Bronchial epithelial cell (primary cell): Measurements from ENCODE around the gene SCAMP3. TPM values are rescaled to one million over a fixed set of nuclear protein-coding genes. Genes with fewer than 3 reads are reported as not detected.

ENCODE experiments used
- DNase-seq: peaks from one replicate; pipeline ENCODE4 v3.0.0-alpha.2; 2010; ENCODE audit warnings: low read depth
- FAIRE-seq: peaks from 2 replicates; lab custom pipeline; 2011; peaks lifted over from hg19 to GRCh38; lab: Jason Lieb, UNC
- H3K27me3 ChIP-seq: 2 replicates; pipeline ENCODE4 v1.5.1; 2011; ENCODE audit warnings: low read length; ENCODE audit not compliant: control insufficient read depth, insufficient read depth
- H3K36me3 ChIP-seq: 2 replicates; pipeline ENCODE4 v1.5.1; 2011; ENCODE audit warnings: low read length; ENCODE audit not compliant: control insufficient read depth, insufficient read depth
- H3K4me3 ChIP-seq: 2 replicates; pipeline ENCODE4 v1.5.1; 2011; ENCODE audit warnings: mild to moderate bottlenecking, low read depth, low read length, control low read depth
- CTCF ChIP-seq: IDR thresholded peaks from 2 replicates; pipeline ENCODE4 v1.5.1; 2011; ENCODE audit warnings: mild to moderate bottlenecking, moderate library complexity, low read length, control low read depth, inconsistent platforms; ENCODE audit not compliant: insufficient read depth, severe bottlenecking
- total RNA-seq: library from RNA; depleted of rRNA; stranded (reverse); fragments of >200 nt; gene quantifications from 2 replicates; pipeline ENCODE4 v1.2.1, GENCODE V29; 2014

Gene SCAMP3
- total RNA-seq, 1 donor from 2014 or later = 23.4 TPM

GRCh38 chr1:155286544-155286943 lies 24.4 kb upstream of the SCAMP3 start:
- no peak for TF ChIP-seq CTCF
- H3K27me3 ChIP-seq = no peaks in the 10 kb centered on the region
- H3K4me3 ChIP-seq = no peak overlapping the region
- FAIRE-seq (no peak), DNase-seq (no peak)
- no peaks in the 10 kb centered on the region for H3K36me3 ChIP-seq

GRCh38 chr1:155285631-155286044 lies 23.5 kb upstream of the SCAMP3 start:
- FAIRE-seq (no peak), DNase-seq (no peak)
- no peaks in the 10 kb centered on the region for H3K36me3 ChIP-seq
- H3K4me3 ChIP-seq = no peak overlapping the region
- no peak for TF ChIP-seq CTCF
- H3K27me3 ChIP-seq = no peaks in the 10 kb centered on the region

- no peak overlapping the region for H3K4me3 ChIP-seq
- no peak for DNase-seq
- H3K36me3 ChIP-seq = no peaks in the 10 kb centered on the region
- TF ChIP-seq CTCF = no peak
- H3K27me3 ChIP-seq = no peaks in the 10 kb centered on the region
- no peak for FAIRE-seq
These were observed 22.9 kb upstream of the SCAMP3 start for GRCh38 chr1:155285063-155285462.

DNA sequence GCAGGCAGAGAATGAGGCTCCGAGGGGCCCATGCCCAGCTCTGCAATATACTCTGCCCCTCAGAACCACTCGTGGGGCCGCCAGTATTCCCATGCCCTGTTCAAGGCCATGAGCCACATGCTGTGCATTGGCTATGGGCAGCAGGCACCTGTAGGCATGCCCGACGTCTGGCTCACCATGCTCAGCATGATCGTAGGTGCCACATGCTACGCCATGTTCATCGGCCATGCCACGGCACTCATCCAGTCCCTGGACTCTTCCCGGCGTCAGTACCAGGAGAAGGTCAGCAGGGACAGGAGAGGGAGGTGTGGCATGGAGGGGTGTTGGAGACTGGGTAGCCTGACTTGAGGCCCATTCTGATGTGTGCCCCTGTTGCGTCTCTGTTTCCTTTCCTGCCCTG lies 22.3 kb upstream of the SCAMP3 start:
- H3K36me3 ChIP-seq = no peaks in the 10 kb centered on the region
- TF ChIP-seq CTCF = no peak
- no peaks in the 10 kb centered on the region for H3K27me3 ChIP-seq
- no peak overlapping the region for H3K4me3 ChIP-seq
- DNase-seq (no peak), FAIRE-seq (peak; percentile 43)

DNA sequence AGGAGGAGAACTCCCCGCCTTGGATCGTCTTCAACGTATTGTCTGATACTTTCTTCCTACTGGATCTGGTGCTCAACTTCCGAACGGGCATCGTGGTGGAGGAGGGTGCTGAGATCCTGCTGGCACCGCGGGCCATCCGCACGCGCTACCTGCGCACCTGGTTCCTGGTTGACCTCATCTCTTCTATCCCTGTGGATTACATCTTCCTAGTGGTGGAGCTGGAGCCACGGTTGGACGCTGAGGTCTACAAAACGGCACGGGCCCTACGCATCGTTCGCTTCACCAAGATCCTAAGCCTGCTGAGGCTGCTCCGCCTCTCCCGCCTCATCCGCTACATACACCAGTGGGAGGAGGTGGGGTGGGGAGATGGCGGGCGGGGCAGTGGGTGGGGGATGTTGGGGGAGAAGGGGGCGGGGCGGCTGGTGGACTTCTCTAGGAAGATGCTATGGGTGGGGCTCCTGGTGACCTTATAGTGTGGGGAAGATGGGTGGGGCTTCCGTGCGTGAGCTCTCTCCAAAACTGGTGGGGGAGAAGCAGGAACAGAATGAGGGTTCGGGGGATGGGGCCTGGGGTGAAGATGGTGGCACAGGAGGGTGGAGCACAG lies 20.4 kb upstream of the SCAMP3 start:
- H3K36me3 ChIP-seq = no peaks in the 10 kb centered on the region
- no peak overlapping the region for H3K4me3 ChIP-seq
- FAIRE-seq (no peak), DNase-seq (no peak)
- TF ChIP-seq CTCF = no peak
- H3K27me3 ChIP-seq = no peaks in the 10 kb centered on the region

DNA sequence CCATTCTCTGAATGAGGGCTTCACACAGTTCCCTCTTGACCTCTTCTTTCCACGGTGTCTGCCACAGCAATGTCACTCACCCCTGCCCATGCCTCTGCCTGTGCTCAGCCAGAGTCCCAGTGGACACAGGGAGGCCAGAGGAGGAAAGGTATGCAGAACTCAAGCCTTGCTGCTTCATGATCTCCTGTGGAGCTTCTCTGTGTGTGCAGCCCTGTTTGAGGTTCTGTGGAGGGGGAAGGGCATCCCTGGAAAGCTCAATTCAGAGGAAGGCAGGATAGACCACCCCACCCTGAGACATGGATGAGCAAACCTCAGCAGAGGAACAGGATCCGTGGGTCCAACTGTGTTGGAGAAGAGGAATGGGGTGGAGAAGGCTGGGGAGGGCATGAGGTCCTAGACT lies 17.1 kb upstream of the SCAMP3 start:
- no peak overlapping the region for H3K4me3 ChIP-seq
- DNase-seq = no peak
- FAIRE-seq = no peak
- no peak for TF ChIP-seq CTCF
- no peaks in the 10 kb centered on the region for H3K36me3 ChIP-seq
- no peaks in the 10 kb centered on the region for H3K27me3 ChIP-seq
